Stimulated activated CD8-positive, alpha-beta memory T cell treated with anti-CD3 and anti-CD28 coated beads, Interleukin-15, amount 100 ng/mL, for 4 hours (primary cell): ENCODE data around the gene PACSIN2.
A peak's percentile ranks its signal among the peaks of the same experiment; 100 is the strongest.

ENCODE experiments used
- DNase-seq, 2 donors: peaks; one replicate each; pipeline ENCODE4 v3.0.0-alpha.2; 2020; ENCODE audit warnings: low read depth in 2 of 2

The PACSIN2 gene

DNA sequence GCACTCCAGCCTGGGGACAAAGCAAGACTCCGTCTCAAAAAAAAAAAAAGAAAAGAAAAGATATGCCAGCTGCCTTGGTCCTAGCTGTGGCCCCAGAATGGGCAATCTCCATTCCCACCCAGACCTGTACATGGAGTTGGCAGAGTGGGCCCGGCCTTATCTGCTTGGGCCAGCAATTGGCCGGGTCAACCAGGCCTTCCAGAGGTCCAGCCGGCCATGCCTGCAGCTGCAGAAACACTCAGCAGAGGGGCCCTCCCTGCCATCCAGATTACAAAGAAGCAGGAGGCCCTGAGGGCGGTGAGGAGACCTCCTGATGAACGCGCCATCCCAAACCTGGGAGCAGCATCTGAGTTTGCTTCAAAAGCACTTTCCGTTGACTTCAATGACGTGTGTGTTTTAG is 131.0 kb downstream of the PACSIN2 start:
- no peak for DNase-seq

DNA sequence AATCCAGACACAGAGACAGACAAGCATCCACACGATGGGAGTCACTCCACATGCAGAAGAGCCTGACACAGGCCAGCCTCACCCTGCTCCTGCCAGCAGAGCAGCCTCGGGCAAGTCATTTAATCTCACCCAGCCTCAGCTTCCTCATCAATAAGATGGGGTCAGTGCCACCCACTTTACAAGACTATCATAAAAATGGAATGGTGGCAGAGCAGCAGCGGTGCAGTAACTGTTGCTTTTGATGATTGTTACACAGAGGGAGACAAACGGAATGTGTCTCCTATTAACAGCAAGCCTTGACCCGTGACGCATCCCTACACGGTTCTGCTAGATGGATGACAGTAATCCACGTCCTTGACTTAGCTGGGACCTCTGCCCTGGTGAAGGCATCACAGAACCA is 131.8 kb downstream of the PACSIN2 start:
- DNase-seq, result no peak

- DNase-seq, result no peak
Observed at GRCh38 chr22:42881982-42882656, 132.8 kb downstream of the PACSIN2 start.

GRCh38 chr22:42881298-42881697 is 133.7 kb downstream of the PACSIN2 start:
- DNase-seq, result no peak

GRCh38 chr22:42880815-42881214 is 134.1 kb downstream of the PACSIN2 start:
- no peak for DNase-seq

- no peak for DNase-seq
Observed at GRCh38 chr22:42879371-42880021, 135.5 kb downstream of the PACSIN2 start.

DNA sequence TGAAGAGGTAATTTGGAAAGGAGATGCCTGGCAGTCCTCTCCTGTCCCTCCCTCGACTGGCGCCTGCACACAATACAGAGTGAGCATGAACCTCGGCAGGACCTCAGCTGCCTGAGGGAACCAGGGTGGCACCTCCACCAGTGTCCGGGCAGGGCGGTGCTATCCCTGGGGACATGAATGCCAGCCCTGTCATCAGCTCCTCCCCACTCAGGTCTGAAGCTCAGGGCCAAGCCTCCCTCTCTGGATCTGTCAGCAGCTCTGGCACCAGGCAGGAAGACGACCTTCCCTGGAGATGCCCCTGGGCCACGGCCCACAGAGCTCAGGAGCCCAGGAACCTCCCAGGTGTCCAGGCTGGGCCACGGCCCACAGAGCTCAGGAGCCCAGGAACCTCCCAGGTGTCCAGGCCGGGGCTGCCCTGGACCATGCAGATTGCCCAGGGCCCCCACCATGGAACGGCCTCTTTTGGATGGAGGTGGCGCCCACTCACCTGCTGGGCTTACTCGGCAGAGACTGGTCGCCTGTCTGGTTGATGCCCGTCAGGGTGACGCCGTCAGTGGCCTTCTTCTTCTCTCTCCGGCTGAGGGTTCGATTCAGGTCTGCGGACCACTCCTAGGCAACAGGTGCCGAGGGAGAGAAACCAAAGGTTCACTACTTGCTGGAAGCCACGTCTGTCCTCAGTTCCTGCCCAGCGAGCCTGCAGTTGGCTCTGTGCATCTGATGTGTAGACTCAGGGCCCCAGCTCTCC is 136.2 kb downstream of the PACSIN2 start:
- DNase-seq, result no peak

DNA sequence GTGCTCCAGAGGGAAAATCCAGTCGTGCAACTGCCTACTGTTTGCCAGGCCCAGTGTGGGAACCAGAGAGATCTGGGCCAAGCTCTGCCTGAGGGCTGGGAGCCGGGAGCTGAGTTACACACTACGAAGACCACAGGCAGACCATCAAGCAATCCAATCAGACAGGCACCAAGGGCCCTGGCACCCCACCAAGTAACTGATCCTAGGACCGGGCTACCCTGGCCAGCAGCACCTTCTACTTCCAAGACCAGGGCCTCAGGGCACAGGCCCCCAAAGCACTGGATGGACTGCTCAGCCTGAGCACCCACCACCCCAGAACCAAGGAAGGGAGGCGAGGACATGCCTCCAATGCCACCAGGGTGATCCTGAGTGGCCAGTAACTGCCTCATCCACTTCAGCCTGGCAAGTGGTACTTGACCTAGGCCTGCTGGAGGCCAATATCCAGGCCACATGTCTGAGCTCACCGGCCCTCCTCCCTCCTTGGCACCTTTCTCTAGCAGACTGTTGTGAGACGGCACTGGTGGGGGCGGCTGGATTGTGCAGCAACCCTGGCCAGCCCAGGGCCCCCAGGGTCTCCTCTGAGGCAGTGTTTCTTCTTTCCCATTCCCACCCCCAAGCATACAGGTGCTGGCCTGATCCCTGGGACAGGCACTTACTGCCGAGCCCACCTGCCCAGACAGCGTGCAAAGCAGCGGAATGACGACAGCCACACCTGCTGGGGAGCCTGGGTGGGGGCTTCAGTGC is 137.2 kb downstream of the PACSIN2 start:
- DNase-seq, result no peak

DNA sequence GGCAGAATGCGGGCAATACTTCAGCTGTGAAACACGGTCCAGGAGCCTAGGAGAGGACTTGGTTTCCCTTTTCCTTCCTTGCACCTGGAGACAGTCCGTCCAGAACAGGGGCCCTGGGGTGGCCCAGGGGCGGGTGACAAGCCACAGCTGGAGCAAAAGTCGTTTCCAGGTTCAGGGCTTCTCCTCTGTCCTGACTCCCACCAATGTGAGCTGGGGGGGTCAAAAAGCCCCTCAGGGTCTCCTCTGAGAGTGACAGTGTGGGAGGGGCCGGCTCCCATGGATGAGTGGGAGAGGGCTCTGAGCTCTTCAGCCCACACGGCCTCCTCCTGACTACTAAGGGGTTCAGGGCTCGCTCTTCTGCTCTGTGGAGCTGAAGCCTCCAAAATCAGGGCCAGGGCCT is 137.8 kb downstream of the PACSIN2 start:
- DNase-seq, result no peak

GRCh38 chr22:42876041-42876440 is 138.9 kb downstream of the PACSIN2 start:
- DNase-seq, result no peak

GRCh38 chr22:42874010-42874409 is 140.9 kb downstream of the PACSIN2 start:
- DNase-seq, result no peak

- DNase-seq, result no peak
Observed at GRCh38 chr22:42873356-42873755, 141.6 kb downstream of the PACSIN2 start.

- no peak for DNase-seq
Observed at GRCh38 chr22:42872821-42873220, 142.1 kb downstream of the PACSIN2 start.

DNA sequence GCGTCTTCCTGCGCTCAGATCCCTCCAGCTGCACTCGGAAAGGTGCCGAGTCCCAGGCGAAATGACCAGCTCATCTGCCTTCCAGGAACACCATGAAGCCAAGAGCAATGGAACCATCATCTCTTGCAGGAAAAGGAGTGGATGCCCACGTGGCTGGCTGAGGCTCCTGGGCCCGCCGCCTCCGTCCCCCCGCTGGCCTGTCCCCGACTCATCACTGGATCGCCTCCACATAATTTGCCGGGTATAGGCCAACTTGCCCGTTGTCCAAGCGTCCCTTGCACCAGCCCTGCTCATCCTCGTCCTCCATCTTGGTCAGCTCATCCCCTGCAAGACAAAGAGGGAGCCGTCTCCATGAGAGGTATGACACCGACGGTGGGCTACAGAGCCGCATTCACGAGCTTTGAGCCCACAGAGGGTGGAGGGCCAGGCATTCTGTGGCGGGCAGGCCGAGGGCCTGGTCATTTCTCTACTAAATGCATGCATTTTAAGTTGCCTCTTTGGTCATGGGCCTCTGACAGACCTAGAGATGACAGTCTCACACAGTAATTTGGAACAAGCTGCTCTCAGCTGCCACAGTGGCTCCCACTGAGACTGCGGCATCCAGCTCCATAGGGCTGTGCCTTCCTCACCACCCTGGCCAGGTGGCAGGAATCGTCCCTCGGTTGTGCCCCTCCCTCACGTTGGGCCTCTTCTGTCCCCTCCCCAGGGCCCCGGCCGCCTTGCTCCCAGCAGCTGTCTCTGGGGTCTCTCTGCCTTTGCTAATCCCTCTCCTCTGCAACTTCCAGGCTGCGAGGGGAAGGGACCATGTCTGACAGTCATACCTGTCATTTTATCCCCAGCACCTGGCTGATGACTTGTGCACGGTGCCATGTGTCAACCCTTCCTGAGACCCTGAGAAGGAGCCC is 143.6 kb downstream of the PACSIN2 start:
- DNase-seq, result no peak

DNA sequence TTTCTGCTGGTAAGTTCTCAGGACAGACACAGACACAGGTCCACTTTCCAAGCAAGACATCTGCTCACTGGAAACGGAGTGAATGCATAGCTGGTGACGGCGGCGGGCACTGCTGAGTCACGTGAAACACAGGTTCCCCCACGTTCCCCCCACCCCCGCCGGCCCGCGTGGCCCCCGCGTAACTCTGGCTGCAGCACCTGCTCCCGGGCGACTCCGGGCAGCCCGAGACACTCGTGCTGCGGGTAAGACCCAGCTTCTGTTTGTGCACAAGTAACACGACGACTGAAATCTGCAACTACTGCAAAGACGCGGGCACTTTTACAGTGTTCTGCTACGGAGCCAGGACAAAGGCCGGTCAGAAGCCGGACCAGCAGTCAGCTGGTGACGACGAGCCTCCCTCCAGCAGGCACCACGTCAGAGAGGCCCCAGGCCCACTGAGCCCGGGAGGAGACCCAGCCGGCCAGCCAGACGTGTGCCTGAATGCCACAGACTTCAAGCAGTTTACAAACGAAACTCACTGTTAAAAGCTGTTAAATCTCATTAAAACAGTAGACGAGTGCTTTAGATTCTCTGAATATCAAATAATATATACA is 145.0 kb downstream of the PACSIN2 start:
- DNase-seq, result no peak

DNA sequence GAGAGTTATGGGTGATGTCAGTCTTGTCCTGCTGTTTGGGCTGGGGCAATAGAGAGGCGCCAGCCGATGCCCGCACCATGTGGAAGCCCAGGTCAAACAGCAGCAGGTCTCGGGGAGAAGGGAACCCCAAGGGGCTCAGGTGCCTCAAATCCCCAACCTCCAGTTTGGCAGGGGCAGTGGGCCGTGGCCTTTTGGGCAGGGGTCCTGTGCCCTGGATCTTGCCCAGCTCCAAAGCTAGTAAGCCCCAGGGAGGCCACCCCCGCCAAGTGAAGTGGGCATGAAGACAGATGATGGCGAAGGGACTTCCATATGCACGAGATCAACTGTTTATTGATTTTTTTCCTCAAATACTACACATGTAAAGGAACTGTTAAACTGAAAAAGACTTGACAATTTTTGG is 145.5 kb downstream of the PACSIN2 start:
- no peak for DNase-seq

- DNase-seq, result no peak
Observed at GRCh38 chr22:42868751-42869251, 146.1 kb downstream of the PACSIN2 start.

- DNase-seq, result no peak
Observed at GRCh38 chr22:42866100-42866499, 148.8 kb downstream of the PACSIN2 start.

- DNase-seq, result no peak
Observed at GRCh38 chr22:42865536-42865935, 149.4 kb downstream of the PACSIN2 start.

GRCh38 chr22:42863349-42863961 is 151.5 kb downstream of the PACSIN2 start:
- peak in 1 of 2 donors; percentile 3 for DNase-seq
